Fibroblast of villous mesenchyme (primary cell): ENCODE data around the gene KPNA1. TPM values are rescaled to one million over a fixed set of nuclear protein-coding genes. Genes with fewer than 3 reads are reported as not detected.

Experiments
- DNase-seq: peaks from one replicate; pipeline ENCODE4 v3.0.0-alpha.2; 2010; ENCODE audit warnings: low read depth
- H3K4me3 ChIP-seq: 2 replicates; pipeline ENCODE4 v1.5.1; 2011; ENCODE audit warnings: low read depth, mild to moderate bottlenecking, low read length
- total RNA-seq: library from RNA; depleted of rRNA; stranded (reverse); fragments of >200 nt; gene quantifications from 2 replicates; pipeline ENCODE4 v1.2.3, GENCODE V29; 2012
- TF ChIP-seq, protein P1 (sequence below): IDR thresholded peaks from 2 replicates; pipeline ENCODE4 v1.5.1; 2012; ENCODE audit warnings: low read depth, mild to moderate bottlenecking, low read length; ENCODE audit not compliant: insufficient read depth

The KPNA1 gene
- total RNA-seq, 1 donor, result 44.0 TPM

DNA sequence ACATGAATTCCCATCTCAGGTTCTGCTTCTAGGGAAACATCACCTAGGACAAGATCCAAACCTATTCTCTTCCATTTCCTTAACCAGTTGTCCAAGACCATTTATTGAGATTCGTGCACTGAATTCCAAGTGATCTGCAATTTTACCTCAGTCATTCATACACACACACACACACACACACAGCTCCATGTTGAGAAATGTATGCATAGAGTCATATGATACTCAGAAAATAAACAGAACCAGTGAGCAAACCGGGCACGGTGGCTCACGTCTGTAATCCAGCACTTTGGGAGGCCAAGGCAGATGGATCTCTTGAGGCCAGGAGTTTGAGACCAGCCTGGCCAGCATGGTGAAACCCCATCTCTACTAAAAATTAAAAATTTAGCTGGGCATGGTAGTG lies 6.1 kb upstream of the KPNA1 start:
- TF ChIP-seq, protein P1, sequence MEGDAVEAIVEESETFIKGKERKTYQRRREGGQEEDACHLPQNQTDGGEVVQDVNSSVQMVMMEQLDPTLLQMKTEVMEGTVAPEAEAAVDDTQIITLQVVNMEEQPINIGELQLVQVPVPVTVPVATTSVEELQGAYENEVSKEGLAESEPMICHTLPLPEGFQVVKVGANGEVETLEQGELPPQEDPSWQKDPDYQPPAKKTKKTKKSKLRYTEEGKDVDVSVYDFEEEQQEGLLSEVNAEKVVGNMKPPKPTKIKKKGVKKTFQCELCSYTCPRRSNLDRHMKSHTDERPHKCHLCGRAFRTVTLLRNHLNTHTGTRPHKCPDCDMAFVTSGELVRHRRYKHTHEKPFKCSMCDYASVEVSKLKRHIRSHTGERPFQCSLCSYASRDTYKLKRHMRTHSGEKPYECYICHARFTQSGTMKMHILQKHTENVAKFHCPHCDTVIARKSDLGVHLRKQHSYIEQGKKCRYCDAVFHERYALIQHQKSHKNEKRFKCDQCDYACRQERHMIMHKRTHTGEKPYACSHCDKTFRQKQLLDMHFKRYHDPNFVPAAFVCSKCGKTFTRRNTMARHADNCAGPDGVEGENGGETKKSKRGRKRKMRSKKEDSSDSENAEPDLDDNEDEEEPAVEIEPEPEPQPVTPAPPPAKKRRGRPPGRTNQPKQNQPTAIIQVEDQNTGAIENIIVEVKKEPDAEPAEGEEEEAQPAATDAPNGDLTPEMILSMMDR, result no peak
- no peak overlapping the region for H3K4me3 ChIP-seq
- no peak for DNase-seq

DNA sequence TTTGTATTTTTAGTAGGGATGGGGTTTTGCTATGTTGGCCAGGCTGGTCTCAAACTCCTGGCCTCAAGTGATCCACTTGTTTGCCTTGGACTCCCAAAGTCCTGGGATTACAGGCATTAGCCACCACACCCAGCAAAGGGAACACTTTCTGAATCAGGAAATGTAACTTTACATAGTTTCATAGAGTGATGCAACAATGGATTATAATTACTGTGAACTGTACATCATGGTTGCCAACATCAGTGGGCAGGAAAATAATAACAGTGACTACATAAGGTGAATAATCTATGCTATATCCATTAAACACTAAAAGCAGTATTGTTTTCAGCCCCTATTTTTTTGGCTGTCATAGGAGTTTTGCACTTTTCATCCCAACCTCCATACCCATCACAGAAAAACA lies 5.0 kb upstream of the KPNA1 start:
- TF ChIP-seq, protein P1, result no peak
- DNase-seq, result peak; percentile 7
- no peak overlapping the region for H3K4me3 ChIP-seq

DNA sequence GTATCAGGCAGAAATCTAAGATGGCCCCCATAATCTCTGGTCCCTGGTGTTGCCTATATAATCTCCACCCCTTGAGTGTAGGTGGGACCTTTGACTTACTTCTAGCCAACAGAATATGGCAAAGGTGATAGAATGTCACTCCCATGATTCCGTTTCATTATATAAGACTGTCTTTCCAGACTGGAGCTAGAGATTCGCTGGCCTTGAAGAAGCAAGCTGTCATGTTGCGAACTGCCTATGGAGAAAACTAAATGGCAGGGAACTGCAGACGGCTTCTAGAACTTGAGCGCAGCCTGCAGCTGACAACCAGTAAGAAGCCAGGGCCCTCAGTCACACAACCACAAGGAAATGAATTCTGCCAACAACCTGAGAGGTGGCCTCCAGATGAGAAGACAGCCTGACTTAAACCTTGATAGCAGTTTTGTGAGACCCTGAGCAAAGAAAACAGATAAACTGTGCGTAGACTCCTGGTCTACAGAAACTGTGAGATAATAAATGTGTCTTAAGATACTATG lies 2.2 kb upstream of the KPNA1 start:
- no peak overlapping the region for H3K4me3 ChIP-seq
- TF ChIP-seq, protein P1, result no peak
- no peak for DNase-seq

DNA sequence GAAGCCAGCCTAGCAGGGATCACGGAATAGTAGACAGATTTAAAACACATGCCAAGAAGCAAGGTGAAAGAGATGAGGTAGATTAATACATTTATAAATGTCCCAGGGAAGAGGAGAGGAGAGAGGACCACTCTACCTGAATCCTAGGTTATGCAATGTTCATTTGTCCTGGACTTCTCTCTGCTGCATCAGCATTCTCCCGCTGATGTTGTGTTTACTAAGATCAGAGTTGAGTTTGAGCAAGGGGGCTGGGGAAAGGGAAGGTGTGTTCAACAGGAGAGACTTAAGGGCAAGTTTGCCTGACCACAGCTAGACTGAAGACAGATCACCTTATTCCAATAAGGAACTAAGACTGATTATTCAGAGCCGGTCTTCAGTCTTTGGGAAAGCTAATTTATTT lies 1.1 kb upstream of the KPNA1 start:
- no peak overlapping the region for H3K4me3 ChIP-seq
- TF ChIP-seq, protein P1, result no peak
- DNase-seq, result no peak

DNA sequence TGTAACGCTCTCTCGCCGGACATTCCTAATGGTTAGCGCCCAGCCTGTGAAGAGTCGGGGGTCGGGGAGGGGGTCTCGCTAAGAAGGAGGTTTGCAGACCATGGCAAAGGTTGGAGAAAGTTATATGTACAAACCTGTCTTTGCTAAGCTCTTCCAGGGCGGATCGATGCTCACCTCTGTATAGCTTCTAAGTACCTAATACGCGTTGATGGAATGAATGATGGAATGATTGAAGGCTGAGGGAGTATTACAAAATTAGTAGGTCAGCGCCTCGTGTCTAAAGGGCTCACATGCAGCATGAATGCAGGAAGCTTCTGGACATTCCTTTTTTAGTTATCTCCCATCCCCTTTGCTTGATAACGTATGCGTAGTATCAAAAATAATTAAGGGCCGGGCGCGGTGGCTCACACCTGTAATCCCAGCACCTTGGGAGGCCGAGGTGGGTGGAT lies 305 bp upstream of the KPNA1 start:
- H3K4me3 ChIP-seq, result peak overlapping the region; percentile 78
- DNase-seq, result no peak
- TF ChIP-seq, protein P1, result no peak

DNA sequence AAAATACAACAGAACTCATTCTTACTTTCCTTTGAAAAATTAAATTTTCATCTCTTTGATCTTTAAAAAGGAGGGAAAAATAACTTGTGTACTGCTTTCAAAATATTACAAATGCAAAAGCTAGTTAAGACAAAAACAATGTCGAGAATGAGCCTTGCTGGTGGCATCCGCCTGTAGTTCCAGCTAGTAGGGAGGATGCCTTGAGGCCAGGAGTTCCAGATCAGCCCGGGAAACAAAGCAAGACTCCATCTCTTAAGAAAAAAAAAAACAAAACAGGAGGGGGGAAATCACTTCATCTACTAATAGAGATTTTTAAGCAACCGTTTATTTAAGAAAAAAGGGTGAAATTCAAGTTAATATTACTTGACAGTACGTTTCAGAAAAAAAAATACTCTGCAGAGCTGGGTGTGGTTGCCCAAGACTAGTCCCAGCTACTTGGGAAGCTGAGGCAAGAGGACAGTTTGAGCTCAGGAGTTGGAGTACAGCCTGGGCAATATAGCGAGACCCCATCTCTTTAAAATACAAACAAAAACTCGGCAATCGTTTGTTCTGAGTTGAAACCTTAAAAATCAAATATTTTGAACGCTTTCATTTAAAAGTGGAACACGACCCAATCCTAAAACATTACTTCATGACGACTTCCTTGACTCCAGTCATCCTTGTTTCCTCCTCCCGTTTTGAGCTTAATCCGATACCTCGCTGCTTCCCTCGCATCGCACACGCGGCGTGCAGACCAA lies 1.2 kb downstream of the KPNA1 start:
- peak; percentile 47 for DNase-seq
- TF ChIP-seq, protein P1, result no peak
- H3K4me3 ChIP-seq, result peak overlapping the region; percentile 78
